Loucy (cell line): ENCODE results near the gene SLC43A3.

Experiments
- H2AFZ ChIP-seq: fragments of 200-600 bp; sonication (generic); 2 replicates; pipeline ENCODE4 v1.6.0; 2016; ENCODE audit warnings: antibody characterized with exemption, mild to moderate bottlenecking, low read length, moderate library complexity
- H3F3A ChIP-seq: fragments of 200-600 bp; 2 replicates; pipeline ENCODE4 v1.6.0; 2016; ENCODE audit warnings: antibody characterized with exemption, low read depth, mild to moderate bottlenecking
- H3K27me3 ChIP-seq: fragments of 200-600 bp; sonication (generic); 2 replicates; pipeline ENCODE4 v1.6.1; 2014; ENCODE audit warnings: low read length, mild to moderate bottlenecking; ENCODE audit not compliant: insufficient read depth, poor library complexity, severe bottlenecking
- H3K36me3 ChIP-seq: fragments of 200-600 bp; sonication (generic); 2 replicates; pipeline ENCODE4 v1.6.1; 2016; ENCODE audit warnings: low read length; ENCODE audit not compliant: insufficient read depth
- H3K4me1 ChIP-seq: fragments of 200-600 bp; sonication (generic); 2 replicates; pipeline ENCODE4 v1.5.1; 2014; ENCODE audit warnings: low read length, mild to moderate bottlenecking; ENCODE audit not compliant: insufficient read depth, poor library complexity, severe bottlenecking
- H3K4me2 ChIP-seq: fragments of 200-600 bp; sonication (generic); 2 replicates; pipeline ENCODE4 v1.6.0; 2014; ENCODE audit warnings: antibody characterized with exemption, low read length, low read depth, mild to moderate bottlenecking; ENCODE audit not compliant: poor library complexity, severe bottlenecking
- H3K4me3 ChIP-seq: fragments of 200-600 bp; sonication (generic); 2 replicates; pipeline ENCODE4 v1.5.1; 2014; ENCODE audit warnings: low read length, mild to moderate bottlenecking, mixed read lengths; ENCODE audit not compliant: poor library complexity, severe bottlenecking
- H3K79me2 ChIP-seq: fragments of 200-600 bp; sonication (generic); 2 replicates; pipeline ENCODE4 v1.6.1; 2014; ENCODE audit warnings: low read length; ENCODE audit not compliant: insufficient read depth
- H3K9ac ChIP-seq: fragments of 200-600 bp; sonication (generic); 2 replicates; pipeline ENCODE4 v1.6.0; 2014; ENCODE audit warnings: mild to moderate bottlenecking, low read depth, low read length, moderate library complexity; ENCODE audit not compliant: poor library complexity, severe bottlenecking
- H3K9me2 ChIP-seq: fragments of 200-600 bp; sonication (generic); replicated peaks from 2 replicates; pipeline ENCODE4 v1.6.1; 2016; ENCODE audit warnings: low read depth, low read length, mixed read lengths
- H3K9me3 ChIP-seq: fragments of 200-600 bp; sonication (generic); 2 replicates; pipeline ENCODE4 v1.6.1; 2014; ENCODE audit warnings: mild to moderate bottlenecking, antibody characterized with exemption, low read length, low read depth; ENCODE audit not compliant: insufficient read depth
- H4K20me1 ChIP-seq: fragments of 200-600 bp; sonication (generic); 2 replicates; pipeline ENCODE4 v1.6.0; 2014; ENCODE audit warnings: antibody characterized with exemption, low read length, mild to moderate bottlenecking; ENCODE audit not compliant: insufficient read depth, poor library complexity, severe bottlenecking
- CTCF ChIP-seq: fragments of 200-600 bp; sonication (generic); conservative IDR thresholded peaks from 2 replicates; pipeline ENCODE4 v1.5.1; 2014; ENCODE audit warnings: mild to moderate bottlenecking, antibody characterized with exemption, low read length
- EZH2phosphoT487 ChIP-seq: fragments of 200-600 bp; IDR thresholded peaks from 2 replicates; pipeline ENCODE4 v1.6.1; 2018; ENCODE audit warnings: antibody characterized with exemption, mild to moderate bottlenecking, moderate library complexity, borderline replicate concordance

The SLC43A3 gene

GRCh38 chr11:57457643-57458023, 30.7 kb upstream of the SLC43A3 start:
- TF ChIP-seq CTCF, result 0 out of 2 replicates have a peak, but pooled peaks have one; percentile 9
- no peak for TF ChIP-seq EZH2phosphoT487
- Histone ChIP-seq H3K4me3 (peak overlapping the region; percentile 80), H2AFZ (no peak overlapping the region), H3F3A (no peaks in the 10 kb centered on the region), H3K79me2 (no peaks in the 10 kb centered on the region), H3K9me3 (no peaks in the 10 kb centered on the region), H4K20me1 (no peaks in the 10 kb centered on the region), H3K27me3 (no peaks in the 10 kb centered on the region), H3K9me2 (no peaks in the 10 kb centered on the region), H3K4me1 (peaks cover 36% of the 10 kb centered on the region), H3K4me2 (peak overlapping the region; percentile 83), H3K9ac (no peak overlapping the region), H3K36me3 (no peaks in the 10 kb centered on the region)

DNA sequence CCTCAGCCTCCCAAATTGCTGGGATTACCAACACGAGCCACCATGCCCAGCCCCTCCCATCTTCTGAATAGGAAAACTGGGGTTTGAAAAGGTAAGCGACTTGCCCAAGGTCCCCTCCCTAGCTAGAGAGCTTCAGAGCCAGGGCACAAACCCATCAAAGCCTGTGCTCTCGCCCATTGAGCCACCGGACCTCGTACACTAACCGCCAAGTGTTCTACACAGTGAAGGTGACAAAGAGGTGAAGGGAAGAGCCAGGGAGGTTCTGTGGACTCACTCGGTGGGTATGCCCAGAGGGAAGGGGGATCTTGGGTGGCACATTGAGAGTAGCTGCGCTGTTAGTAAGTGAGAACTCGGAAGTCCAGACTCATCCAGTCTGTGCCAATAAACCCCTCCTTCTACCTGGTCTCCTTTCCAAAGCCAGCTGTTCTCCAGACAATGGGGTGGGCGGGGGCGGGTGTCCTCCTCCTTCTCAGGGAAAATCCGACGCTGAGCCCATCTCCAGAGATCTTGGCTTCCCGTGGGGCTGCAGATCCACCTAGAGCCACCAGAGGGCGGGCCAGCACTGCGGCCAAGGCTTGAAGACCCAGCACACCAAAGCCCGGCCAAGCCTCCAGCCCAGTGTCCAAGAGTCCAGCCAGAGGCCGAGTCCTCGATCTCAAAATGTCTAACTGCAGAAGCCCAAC, 30.2 kb upstream of the SLC43A3 start:
- no peaks in the 10 kb centered on the region for H4K20me1 ChIP-seq
- no peaks in the 10 kb centered on the region for H3K36me3 ChIP-seq
- TF ChIP-seq EZH2phosphoT487, result no peak
- peak; percentile 91 for TF ChIP-seq CTCF
- no peak overlapping the region for H2AFZ ChIP-seq
- no peaks in the 10 kb centered on the region for H3K9me3 ChIP-seq
- no peaks in the 10 kb centered on the region for H3K27me3 ChIP-seq
- no peaks in the 10 kb centered on the region for H3F3A ChIP-seq
- H3K4me2 ChIP-seq, result peak overlapping the region; percentile 83
- H3K79me2 ChIP-seq, result no peaks in the 10 kb centered on the region
- no peaks in the 10 kb centered on the region for H3K9me2 ChIP-seq
- peak overlapping the region; percentile 80 for H3K4me3 ChIP-seq
- H3K4me1 ChIP-seq, result peaks cover 31% of the 10 kb centered on the region
- H3K9ac ChIP-seq, result no peak overlapping the region

- no peaks in the 10 kb centered on the region for H3K9me3 ChIP-seq
- no peaks in the 10 kb centered on the region for H3F3A ChIP-seq
- no peaks in the 10 kb centered on the region for H3K36me3 ChIP-seq
- TF ChIP-seq CTCF (no peak), EZH2phosphoT487 (no peak)
- H2AFZ ChIP-seq, result no peak overlapping the region
- no peak overlapping the region for H3K4me2 ChIP-seq
- H3K79me2 ChIP-seq, result no peaks in the 10 kb centered on the region
- H3K9ac ChIP-seq, result no peak overlapping the region
- H4K20me1 ChIP-seq, result no peaks in the 10 kb centered on the region
- H3K9me2 ChIP-seq, result no peaks in the 10 kb centered on the region
- no peaks in the 10 kb centered on the region for H3K27me3 ChIP-seq
- peaks cover 11% of the 10 kb centered on the region for H3K4me1 ChIP-seq
- no peak overlapping the region for H3K4me3 ChIP-seq
These were observed 26.7 kb upstream of the SLC43A3 start for GRCh38 chr11:57453543-57454177.
